Dermis lymphatic vessel endothelial cell (primary cell): Measurements from ENCODE around the gene ANXA3. TPM values are rescaled to one million over a fixed set of nuclear protein-coding genes. Genes with fewer than 3 reads are reported as not detected.

Experiments used
- total RNA-seq: library from RNA; depleted of rRNA; stranded (reverse); fragments of >200 nt; gene quantifications from 2 replicates; pipeline ENCODE4 v1.2.1, GENCODE V29; 2014

Gene ANXA3, protein sequence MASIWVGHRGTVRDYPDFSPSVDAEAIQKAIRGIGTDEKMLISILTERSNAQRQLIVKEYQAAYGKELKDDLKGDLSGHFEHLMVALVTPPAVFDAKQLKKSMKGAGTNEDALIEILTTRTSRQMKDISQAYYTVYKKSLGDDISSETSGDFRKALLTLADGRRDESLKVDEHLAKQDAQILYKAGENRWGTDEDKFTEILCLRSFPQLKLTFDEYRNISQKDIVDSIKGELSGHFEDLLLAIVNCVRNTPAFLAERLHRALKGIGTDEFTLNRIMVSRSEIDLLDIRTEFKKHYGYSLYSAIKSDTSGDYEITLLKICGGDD
- total RNA-seq = 4.5 and 11.6 TPM in 2 replicates

DNA sequence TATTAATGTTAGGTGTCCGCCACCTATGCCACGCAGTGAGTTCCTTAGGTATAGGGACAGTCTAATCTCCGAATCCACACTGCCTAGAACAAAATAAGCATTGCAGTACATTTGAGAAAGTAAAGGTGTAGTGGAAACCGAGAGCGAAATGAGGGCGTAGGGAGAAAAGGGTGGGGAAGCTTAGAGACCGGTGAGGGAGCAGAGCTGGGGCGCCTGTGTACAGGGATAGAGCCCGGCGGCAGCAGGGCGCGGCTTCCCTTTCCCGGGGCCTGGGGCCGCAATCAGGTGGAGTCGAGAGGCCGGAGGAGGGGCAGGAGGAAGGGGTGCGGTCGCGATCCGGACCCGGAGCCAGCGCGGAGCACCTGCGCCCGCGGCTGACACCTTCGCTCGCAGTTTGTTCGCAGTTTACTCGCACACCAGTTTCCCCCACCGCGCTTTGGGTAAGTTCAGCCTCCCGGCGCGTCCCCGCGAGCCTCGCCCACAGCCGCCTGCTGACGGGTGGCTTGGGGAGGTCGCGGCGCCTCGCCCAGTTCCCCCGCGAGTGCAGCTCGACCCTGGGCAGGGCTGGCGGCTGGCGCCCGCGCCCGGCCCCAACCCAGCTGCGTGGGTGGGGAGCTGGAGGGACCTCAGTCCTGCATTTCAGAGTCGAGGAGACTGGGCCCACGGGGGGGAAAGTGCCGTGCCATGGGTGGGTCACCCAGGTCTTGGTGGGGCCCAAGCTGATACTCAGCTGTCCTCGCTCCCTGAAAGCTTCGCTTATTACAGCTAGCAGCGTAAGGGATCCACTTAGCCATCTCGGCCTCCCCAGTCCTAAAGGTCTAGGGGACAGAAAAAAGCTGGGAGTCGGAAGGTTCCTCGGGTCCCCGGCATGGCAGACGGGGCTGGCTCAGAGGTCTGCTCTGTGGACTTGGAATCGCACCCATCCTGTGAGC, at the start of gene ANXA3:
TSS of gene ANXA3 (plus strand) at position 351 of the 932 bp plus-strand sequence. CDS start 2,704 bp downstream, outside the sequence.

Other genes starting within 250 kb of the ANXA3 start
- gene BMP2K, start 224.6 kb downstream of the ANXA3 start, total RNA-seq = 130 and 217 TPM in 2 replicates